Skeletal muscle cell (primary cell): ENCODE data around the gene MGAT4B.
A peak's percentile ranks its signal among the peaks of the same experiment; 100 is the strongest.
"Not testable (repeated sequence)": the region's sequence is repeated elsewhere in the genome, so short reads cannot be mapped to it uniquely, and the experiment has no call there.

ENCODE experiments used
- DNase-seq: peaks from one replicate; pipeline ENCODE4 v3.0.0-alpha.2; 2010; ENCODE audit warnings: low read depth
- H3K4me3 ChIP-seq: 2 replicates; pipeline ENCODE4 v1.5.1; 2011; ENCODE audit warnings: low read depth, mild to moderate bottlenecking, control low read depth, low read length, moderate library complexity

Gene MGAT4B

GRCh38 chr5:179806250-179807048 is at the start of gene MGAT4B:
MGAT4B (minus strand) TSS chr5:179806866; CDS start chr5:179806583, 283 bp downstream.
- DNase-seq = peak; percentile 27
- peak within 1 kb of the TSS; percentile 77 for H3K4me3 ChIP-seq

- DNase-seq = no peak
Observed at GRCh38 chr5:179854356-179854755, 47.7 kb upstream of the MGAT4B start.

DNA sequence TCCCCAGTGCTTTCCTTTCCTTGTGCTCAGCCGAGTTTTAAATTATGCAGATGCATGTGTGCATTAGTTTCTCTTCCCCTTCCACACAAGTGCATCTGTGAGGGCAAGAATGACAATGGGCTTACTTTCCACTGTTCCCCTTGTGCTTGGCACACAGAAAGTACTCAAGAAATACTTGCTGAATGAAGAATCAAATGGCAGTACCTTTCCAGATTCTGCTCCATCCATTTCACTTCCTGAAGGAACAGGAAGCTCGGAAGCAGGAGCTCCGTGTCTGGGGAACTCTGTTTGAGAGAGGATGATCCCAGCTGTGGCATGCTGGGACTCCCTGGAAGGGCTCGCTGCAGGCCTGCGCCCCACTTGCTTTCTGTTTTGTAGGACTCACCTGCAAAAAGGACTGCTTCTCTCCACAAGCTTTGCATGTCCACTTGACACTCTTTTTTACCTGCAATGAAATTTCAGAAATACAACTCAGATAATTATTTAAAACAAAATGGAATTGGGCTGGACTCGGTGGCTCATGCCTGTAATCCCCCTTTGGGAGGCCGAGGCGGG is 46.4 kb upstream of the MGAT4B start:
- DNase-seq = no peak

More at GRCh38 chr5:179854356-179854755, 47.7 kb upstream of the MGAT4B start:
- H3K4me3 ChIP-seq = no peak overlapping the region

DNA sequence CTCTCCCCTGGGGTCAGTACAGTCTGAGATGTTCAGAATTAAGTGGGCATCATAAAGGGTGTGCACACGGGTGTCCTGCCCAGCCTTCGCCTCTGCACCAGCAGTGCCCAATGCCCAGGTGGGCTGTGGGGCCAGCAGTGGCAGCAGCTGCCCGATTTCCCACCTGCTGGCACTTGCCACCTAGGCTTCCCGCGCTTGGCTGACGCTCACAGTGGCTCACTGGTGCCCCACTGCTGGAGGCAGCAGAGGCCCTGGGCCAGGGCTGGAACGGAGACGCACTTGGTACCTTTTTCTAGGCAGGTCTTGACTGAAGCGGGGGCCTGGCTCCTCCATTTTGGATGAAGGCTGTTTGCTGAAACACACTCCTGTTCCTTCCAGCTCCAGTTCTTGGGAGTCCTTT is 35.0 kb upstream of the MGAT4B start:
- no peak for DNase-seq
- H3K4me3 ChIP-seq = no peak overlapping the region

More for the DNA sequence above, 46.4 kb upstream of the MGAT4B start:
- H3K4me3 ChIP-seq = no peak overlapping the region

DNA sequence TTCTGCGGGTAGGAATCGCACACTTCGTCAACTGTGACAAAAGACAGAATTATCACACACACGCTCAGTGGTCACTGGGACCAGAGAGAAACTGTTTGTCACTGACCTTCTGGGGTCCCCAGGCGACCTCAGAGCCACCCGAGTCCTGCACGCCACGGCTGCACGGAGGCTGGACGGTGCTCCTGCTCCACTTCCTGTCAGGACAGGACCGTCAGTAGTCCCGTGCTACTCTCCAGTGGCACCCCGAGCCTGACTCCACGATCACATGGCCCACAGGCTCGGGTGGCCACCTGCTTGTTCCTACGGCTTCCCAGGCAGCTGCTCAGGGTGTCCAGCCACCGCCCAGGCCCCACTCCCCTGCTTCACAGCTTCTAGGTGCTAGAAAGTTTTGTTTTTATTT is 34.1 kb upstream of the MGAT4B start:
- no peak overlapping the region for H3K4me3 ChIP-seq
- no peak for DNase-seq

GRCh38 chr5:179840321-179840720 is 33.7 kb upstream of the MGAT4B start:
- DNase-seq = no peak
- no peak overlapping the region for H3K4me3 ChIP-seq

- H3K4me3 ChIP-seq = no peak overlapping the region
- no peak for DNase-seq
Observed at GRCh38 chr5:179839328-179840256, 32.9 kb upstream of the MGAT4B start.

DNA sequence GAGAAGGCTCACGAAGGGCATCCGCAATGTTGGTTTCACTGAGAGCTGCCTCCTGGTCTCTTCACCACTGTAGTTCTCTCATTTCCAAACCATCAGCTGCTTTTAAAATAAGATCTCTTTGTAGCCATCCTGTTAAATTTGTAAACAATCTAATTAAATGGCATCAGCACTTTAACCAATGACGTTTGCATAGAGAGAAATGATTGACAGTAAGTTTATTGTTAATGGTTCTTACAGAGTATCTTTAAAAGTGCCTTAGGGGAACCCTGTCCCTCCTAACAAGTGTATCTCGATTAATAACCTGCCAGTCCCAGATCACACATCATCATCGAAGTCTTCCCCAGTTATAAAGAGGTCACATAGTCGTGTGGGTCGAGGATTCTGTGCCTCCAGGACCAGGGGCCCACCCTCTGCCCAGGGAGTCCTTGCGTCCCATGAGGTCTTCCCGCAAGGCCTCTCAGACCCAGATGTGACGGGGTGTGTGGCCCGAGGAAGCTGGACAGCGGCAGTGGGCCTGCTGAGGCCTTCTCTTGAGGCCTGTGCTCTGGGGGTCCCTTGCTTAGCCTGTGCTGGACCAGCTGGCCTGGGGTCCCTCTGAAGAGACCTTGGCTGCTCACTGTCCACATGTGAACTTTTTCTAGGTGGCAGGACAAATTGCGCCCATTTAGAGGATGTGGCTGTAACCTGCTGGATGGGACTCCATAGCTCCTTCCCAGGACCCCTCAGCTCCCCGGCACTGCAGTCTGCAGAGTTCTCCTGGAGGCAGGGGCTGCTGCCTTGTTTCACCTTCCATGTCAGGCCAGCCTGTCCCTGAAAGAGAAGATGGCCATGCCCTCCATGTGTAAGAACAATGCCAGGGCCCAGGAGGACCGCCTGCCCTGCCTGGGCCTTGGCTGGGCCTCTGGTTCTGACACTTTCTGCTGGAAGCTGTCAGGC is 30.7 kb upstream of the MGAT4B start:
- no peak for DNase-seq
- H3K4me3 ChIP-seq = no peak overlapping the region

- no peak for DNase-seq
- no peak overlapping the region for H3K4me3 ChIP-seq
Observed at GRCh38 chr5:179836225-179837019, 29.8 kb upstream of the MGAT4B start.

GRCh38 chr5:179834871-179835270 is 28.2 kb upstream of the MGAT4B start:
- H3K4me3 ChIP-seq, DNase-seq: not testable (repeated sequence)

DNA sequence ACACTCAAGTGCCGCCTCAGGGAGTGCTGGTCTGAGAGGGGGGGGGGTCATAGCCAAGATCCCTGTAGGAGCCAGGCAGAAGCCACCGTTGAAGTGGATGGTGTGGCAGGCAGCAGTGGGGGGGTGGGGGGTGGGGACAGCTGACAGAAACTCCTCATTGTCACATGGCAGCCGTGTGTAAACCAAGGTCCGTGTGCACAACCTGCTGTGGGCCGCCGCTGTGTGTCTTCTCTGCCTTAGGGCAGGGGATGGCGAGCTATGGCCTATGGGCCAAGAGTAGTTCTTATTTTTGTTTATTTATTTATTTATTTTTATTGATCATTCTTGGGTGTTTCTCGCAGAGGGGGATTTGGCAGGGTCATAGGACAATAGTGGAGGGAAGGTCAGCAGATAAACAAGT is 27.5 kb upstream of the MGAT4B start:
- DNase-seq = no peak

GRCh38 chr5:179833709-179834070 is 27.0 kb upstream of the MGAT4B start:
- no peak overlapping the region for H3K4me3 ChIP-seq
- no peak for DNase-seq

More for the DNA sequence above, 27.5 kb upstream of the MGAT4B start:
- no peak overlapping the region for H3K4me3 ChIP-seq

DNA sequence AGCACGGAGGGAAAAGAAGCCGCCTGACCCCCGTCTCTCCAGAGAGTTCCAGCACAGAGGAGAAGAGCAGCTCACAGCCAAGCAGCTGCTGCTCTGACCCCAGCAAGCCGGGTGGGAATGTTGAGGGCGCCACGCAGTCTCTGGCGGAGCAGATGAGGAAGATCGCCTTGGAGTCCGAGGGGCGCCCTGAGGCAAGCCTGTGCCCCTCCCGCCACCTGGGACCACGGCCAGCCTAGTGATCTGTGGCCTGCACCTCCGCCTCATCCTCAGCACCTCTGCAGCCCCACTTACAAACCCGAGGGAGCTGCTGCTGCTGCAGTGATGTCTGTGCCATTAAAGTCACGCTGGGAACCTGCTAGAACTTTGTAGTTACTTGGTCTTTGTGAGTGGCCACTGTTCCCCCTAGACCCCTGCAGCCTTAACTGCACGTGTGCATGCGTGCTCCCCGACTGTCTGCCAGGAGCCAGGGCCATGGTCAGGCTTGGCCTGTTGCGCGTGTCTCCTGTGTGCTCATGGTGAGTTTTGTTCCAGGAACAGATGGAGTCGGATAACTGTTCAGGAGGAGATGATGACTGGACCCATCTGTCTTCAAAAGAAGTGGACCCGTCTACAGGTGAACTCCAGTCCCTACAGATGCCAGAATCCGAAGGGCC is 26.5 kb upstream of the MGAT4B start:
- no peak overlapping the region for H3K4me3 ChIP-seq
- no peak for DNase-seq

DNA sequence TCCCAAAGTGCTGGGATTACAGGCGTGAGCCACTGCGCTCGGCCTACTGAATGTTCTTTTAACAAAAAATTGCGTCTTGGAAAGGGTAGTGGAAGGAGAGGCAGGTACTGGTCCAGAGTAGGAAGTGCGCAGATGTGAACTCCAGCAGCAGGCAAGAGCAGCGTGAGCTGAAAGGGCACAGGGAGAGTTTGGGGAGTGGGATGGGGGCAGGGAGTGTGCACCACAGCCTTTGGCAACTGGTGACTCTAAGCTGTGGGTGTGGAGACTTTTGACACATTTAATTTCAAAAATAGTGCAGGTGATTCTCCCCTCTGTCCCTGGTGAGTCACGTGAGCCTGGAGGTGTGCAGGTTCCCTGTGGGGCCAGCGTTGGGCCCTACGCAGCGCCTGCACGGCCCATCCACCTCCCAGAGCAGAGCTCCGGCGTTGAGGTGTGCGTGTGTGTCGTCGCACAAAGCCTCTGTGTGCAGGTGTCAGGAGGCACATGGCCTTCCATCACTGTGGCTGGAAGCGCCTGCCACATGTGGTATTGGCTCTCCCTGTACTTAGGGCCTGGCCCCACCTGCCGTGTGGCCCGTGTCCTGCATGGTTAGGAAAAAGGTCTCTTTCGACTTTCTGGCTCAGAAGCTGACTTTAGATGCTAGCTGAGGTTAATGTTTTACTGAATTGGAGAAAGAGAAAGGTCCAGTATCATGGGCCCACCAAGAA is 25.5 kb upstream of the MGAT4B start:
- no peak for DNase-seq
- H3K4me3 ChIP-seq = no peak overlapping the region

DNA sequence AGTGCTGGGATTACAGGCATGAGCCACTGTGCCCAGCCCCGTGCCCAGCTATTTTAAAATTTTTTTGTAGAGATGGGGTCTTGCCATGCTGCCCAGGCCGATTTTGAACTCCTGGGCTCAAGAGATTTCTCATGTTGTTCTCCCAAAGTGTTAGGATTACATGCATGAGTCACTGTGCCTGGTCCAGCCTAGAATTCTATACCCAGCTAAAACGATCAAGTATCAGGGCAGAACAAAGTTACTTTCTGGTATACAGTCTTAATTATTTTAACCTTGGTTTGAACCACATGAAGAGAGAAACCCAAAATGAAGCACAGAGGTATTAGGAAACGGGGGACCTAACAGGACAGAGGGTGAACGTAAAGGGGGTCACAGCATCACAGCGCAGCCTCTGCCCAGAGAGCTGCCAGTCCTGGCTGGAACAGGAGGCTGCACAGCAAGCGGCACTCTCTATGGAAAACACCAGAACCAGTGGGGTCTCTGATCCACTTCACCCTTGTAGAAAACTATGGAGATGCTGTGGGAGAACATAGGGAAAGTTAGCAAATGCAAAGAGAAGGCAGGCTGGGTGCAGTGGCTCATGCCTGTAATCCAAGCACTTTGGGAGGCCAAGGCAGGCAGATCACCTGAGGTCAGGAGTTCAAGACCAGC is 24.3 kb upstream of the MGAT4B start:
- no peak overlapping the region for H3K4me3 ChIP-seq
- DNase-seq = no peak

DNA sequence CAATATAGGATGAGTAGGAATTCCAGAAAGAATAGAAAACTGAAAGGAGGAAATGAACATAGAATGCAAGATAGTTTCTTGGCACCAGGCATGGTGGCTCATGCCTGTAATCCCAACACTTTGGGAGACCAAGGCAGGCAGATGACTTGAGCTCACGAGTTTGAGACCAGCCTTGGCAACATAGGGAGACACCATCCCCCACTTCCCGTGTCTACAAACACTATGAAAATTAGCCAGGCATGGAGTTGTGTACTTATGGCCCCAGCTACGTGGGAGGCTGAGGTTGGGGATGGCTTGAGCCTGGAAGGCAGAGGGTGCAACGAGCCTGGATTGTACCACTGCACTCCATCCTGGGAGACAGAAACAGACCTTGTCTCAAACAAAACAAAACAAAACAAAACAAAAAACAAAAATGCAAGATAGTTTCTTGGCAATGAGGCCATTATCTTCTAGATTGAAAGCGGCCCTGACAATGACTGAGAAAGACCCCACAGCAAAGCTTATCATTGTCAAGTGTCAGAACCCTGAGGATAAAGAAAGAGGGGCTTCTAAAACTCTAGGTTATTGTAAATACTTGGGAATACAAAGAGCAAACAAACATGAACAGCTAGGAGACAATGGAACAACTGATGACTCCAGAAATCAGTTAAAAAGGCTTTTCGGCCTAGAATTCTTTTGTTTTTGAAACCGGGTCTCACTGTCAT is 23.2 kb upstream of the MGAT4B start:
- DNase-seq = no peak
- H3K4me3 ChIP-seq = no peak overlapping the region
